Astrocyte (in vitro differentiated cells and primary cell): ENCODE measurements around the gene RFTN2. TPM values are rescaled to one million over a fixed set of nuclear protein-coding genes. Genes with fewer than 3 reads are reported as not detected.

ENCODE experiments used
- DNase-seq: peaks from one replicate; pipeline ENCODE4 v3.0.0-alpha.2; 2010; ENCODE audit warnings: low read depth
- FAIRE-seq: peaks from 2 replicates; lab custom pipeline; 2011; peaks lifted over from hg19 to GRCh38; lab: Jason Lieb, UNC
- H2AFZ ChIP-seq: 2 replicates; pipeline ENCODE4 v1.6.0; 2012; ENCODE audit warnings: low read depth, low read length, inconsistent platforms
- H3K27ac ChIP-seq: 2 replicates; pipeline ENCODE4 v1.5.1; 2011; ENCODE audit warnings: low read depth, low read length, inconsistent platforms
- H3K27me3 ChIP-seq: 2 replicates; pipeline ENCODE4 v1.6.0; 2011; ENCODE audit warnings: low read length, inconsistent platforms; ENCODE audit not compliant: insufficient read depth
- H3K36me3 ChIP-seq: 2 replicates; pipeline ENCODE4 v1.5.1; 2011; ENCODE audit warnings: low read length, inconsistent platforms; ENCODE audit not compliant: insufficient read depth
- H3K4me1 ChIP-seq: 2 replicates; pipeline ENCODE4 v1.5.1; 2011; ENCODE audit warnings: low read length, inconsistent platforms; ENCODE audit not compliant: insufficient read depth
- H3K4me2 ChIP-seq: 2 replicates; pipeline ENCODE4 v1.6.0; 2012; ENCODE audit warnings: low read length, inconsistent platforms
- H3K4me3 ChIP-seq: 2 replicates; pipeline ENCODE4 v1.5.1; 2011; ENCODE audit warnings: low read depth, mild to moderate bottlenecking, low read length, inconsistent platforms; ENCODE audit not compliant: insufficient read depth
- H3K79me2 ChIP-seq: 2 replicates; pipeline ENCODE4 v1.6.0; 2012; ENCODE audit warnings: mild to moderate bottlenecking, low read length, inconsistent platforms; ENCODE audit not compliant: insufficient read depth
- H3K9ac ChIP-seq: 2 replicates; pipeline ENCODE4 v1.6.0; 2012; ENCODE audit warnings: mild to moderate bottlenecking, low read length, inconsistent platforms
- H3K9me3 ChIP-seq: 2 replicates; pipeline ENCODE4 v1.5.1; 2012; ENCODE audit warnings: low read depth, mild to moderate bottlenecking, low read length, inconsistent platforms; ENCODE audit not compliant: insufficient read depth
- H4K20me1 ChIP-seq: 2 replicates; pipeline ENCODE4 v1.6.0; 2012; ENCODE audit warnings: low read length, inconsistent platforms; ENCODE audit not compliant: insufficient read depth
- H3K27ac Mint-ChIP-seq: one replicate; pipeline ENCODE4 v1.8.0; 2021; ENCODE audit warnings: mild to moderate bottlenecking, mixed read lengths; ENCODE audit not compliant: unreplicated experiment
- H3K27me3 Mint-ChIP-seq: one replicate; pipeline ENCODE4 v1.8.0; 2021; ENCODE audit warnings: low read depth, mixed read lengths; ENCODE audit not compliant: unreplicated experiment
- H3K36me3 Mint-ChIP-seq: one replicate; pipeline ENCODE4 v1.8.0; 2021; ENCODE audit warnings: low read depth, mixed read lengths; ENCODE audit not compliant: unreplicated experiment
- H3K4me1 Mint-ChIP-seq: one replicate; pipeline ENCODE4 v1.8.0; 2021; ENCODE audit warnings: low read depth, mixed read lengths; ENCODE audit not compliant: unreplicated experiment
- H3K4me3 Mint-ChIP-seq: one replicate; pipeline ENCODE4 v1.8.0; 2021; ENCODE audit warnings: mild to moderate bottlenecking, moderate library complexity, mixed read lengths; ENCODE audit not compliant: unreplicated experiment
- H3K9me3 Mint-ChIP-seq: one replicate; pipeline ENCODE4 v1.8.0; 2021; ENCODE audit warnings: mild to moderate bottlenecking, mixed read lengths; ENCODE audit not compliant: unreplicated experiment
- EZH2 ChIP-seq: IDR thresholded peaks from 2 replicates; pipeline ENCODE4 v1.6.1; 2012; ENCODE audit warnings: mild to moderate bottlenecking, low read length, inconsistent platforms; ENCODE audit not compliant: insufficient read depth
- total RNA-seq: library from RNA; stranded (reverse); gene quantifications from 2 replicates; pipeline ENCODE4 v1.2.1, GENCODE V29; 2021
- TF ChIP-seq, protein P1 (sequence below): IDR thresholded peaks from 2 replicates; pipeline ENCODE4 v1.5.1; 2011; ENCODE audit warnings: low read depth, mild to moderate bottlenecking, inconsistent platforms, low read length, moderate library complexity; ENCODE audit not compliant: insufficient read depth

Gene RFTN2
- total RNA-seq, 1 donor from 2014 or later, result 7.1 TPM

- peak overlapping the region; percentile 83 for H3K27ac Mint-ChIP-seq
- no peaks in the 10 kb centered on the region for H3K9me3 Mint-ChIP-seq
- FAIRE-seq (peak; percentile 58), DNase-seq (peak; percentile 80)
- peaks cover 4% of the 10 kb centered on the region for H3K36me3 Mint-ChIP-seq
- H3K27ac ChIP-seq, result peak overlapping the region; percentile 66
- no peaks in the 10 kb centered on the region for H3K79me2 ChIP-seq
- no peak for TF ChIP-seq EZH2
- TF ChIP-seq, protein P1, sequence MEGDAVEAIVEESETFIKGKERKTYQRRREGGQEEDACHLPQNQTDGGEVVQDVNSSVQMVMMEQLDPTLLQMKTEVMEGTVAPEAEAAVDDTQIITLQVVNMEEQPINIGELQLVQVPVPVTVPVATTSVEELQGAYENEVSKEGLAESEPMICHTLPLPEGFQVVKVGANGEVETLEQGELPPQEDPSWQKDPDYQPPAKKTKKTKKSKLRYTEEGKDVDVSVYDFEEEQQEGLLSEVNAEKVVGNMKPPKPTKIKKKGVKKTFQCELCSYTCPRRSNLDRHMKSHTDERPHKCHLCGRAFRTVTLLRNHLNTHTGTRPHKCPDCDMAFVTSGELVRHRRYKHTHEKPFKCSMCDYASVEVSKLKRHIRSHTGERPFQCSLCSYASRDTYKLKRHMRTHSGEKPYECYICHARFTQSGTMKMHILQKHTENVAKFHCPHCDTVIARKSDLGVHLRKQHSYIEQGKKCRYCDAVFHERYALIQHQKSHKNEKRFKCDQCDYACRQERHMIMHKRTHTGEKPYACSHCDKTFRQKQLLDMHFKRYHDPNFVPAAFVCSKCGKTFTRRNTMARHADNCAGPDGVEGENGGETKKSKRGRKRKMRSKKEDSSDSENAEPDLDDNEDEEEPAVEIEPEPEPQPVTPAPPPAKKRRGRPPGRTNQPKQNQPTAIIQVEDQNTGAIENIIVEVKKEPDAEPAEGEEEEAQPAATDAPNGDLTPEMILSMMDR, result no peak
- H3K27me3 ChIP-seq, result no peaks in the 10 kb centered on the region
- H3K9ac ChIP-seq, result peak overlapping the region; percentile 86
- H3K9me3 ChIP-seq, result no peaks in the 10 kb centered on the region
- H3K27me3 Mint-ChIP-seq, result no peaks in the 10 kb centered on the region
- peak overlapping the region; percentile 63 for H2AFZ ChIP-seq
- H3K4me3 ChIP-seq, result peak overlapping the region; percentile 63
- H3K4me2 ChIP-seq, result peak overlapping the region; percentile 96
- H3K4me1 Mint-ChIP-seq, result peaks cover 26% of the 10 kb centered on the region
- H4K20me1 ChIP-seq, result no peaks in the 10 kb centered on the region
- H3K4me3 Mint-ChIP-seq, result peak overlapping the region; percentile 88
- no peaks in the 10 kb centered on the region for H3K4me1 ChIP-seq
- no peaks in the 10 kb centered on the region for H3K36me3 ChIP-seq
Observed at GRCh38 chr2:197675711-197676188, 363 bp upstream of the RFTN2 start.

DNA sequence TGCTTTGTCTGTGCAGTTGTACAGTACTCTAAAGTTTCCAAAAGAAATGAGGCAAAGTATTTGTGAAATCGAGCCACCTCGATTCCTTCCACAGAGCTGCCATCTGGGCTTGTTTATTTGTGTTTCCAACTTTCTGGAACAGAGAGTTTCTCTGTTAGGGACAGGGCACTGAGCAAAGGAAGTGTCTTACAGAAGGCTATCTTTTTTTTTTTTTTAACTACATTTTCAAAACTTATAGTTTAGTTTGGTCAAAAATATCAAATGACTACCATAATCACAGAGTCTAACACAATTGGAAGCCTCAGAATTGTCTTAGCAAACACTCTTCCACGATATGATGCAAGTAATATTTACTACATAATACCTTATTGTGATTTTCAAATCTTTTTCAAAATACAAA is 796 bp downstream of the RFTN2 start:
- DNase-seq (no peak), FAIRE-seq (no peak)
- H3K4me3 Mint-ChIP-seq, result peak overlapping the region; percentile 88
- no peak overlapping the region for H3K27ac Mint-ChIP-seq
- Histone ChIP-seq H3K9ac (peak overlapping the region; percentile 86), H4K20me1 (no peaks in the 10 kb centered on the region), H3K27me3 (no peaks in the 10 kb centered on the region), H3K9me3 (no peaks in the 10 kb centered on the region), H3K79me2 (no peaks in the 10 kb centered on the region), H2AFZ (peak overlapping the region; percentile 36), H3K4me3 (peak overlapping the region; percentile 63), H3K4me1 (no peaks in the 10 kb centered on the region), H3K27ac (peak overlapping the region; percentile 5), H3K4me2 (peak overlapping the region; percentile 96), H3K36me3 (no peaks in the 10 kb centered on the region)
- peaks cover 28% of the 10 kb centered on the region for H3K4me1 Mint-ChIP-seq
- H3K27me3 Mint-ChIP-seq, result no peaks in the 10 kb centered on the region
- H3K36me3 Mint-ChIP-seq, result peaks cover 4% of the 10 kb centered on the region
- no peaks in the 10 kb centered on the region for H3K9me3 Mint-ChIP-seq
- TF ChIP-seq EZH2, result no peak
- TF ChIP-seq, protein P1, result no peak

- peaks cover 4% of the 10 kb centered on the region for H3K36me3 Mint-ChIP-seq
- peak overlapping the region; percentile 63 for H3K4me3 ChIP-seq
- H3K4me1 ChIP-seq, result no peaks in the 10 kb centered on the region
- H3K36me3 ChIP-seq, result no peaks in the 10 kb centered on the region
- H3K9ac ChIP-seq, result no peak overlapping the region
- no peak overlapping the region for H3K27ac ChIP-seq
- FAIRE-seq (no peak), DNase-seq (no peak)
- peak overlapping the region; percentile 64 for H3K4me3 Mint-ChIP-seq
- no peaks in the 10 kb centered on the region for H3K79me2 ChIP-seq
- no peaks in the 10 kb centered on the region for H3K27me3 Mint-ChIP-seq
- H4K20me1 ChIP-seq, result no peaks in the 10 kb centered on the region
- no peaks in the 10 kb centered on the region for H3K9me3 Mint-ChIP-seq
- H3K4me2 ChIP-seq, result peak overlapping the region; percentile 56
- H3K27ac Mint-ChIP-seq, result no peak overlapping the region
- H3K9me3 ChIP-seq, result no peaks in the 10 kb centered on the region
- no peaks in the 10 kb centered on the region for H3K27me3 ChIP-seq
- H2AFZ ChIP-seq, result no peak overlapping the region
- peaks cover 28% of the 10 kb centered on the region for H3K4me1 Mint-ChIP-seq
- no peak for TF ChIP-seq EZH2
- TF ChIP-seq, protein P1, result no peak
Observed at GRCh38 chr2:197674060-197674459, 1.3 kb downstream of the RFTN2 start.
